ENCODE results near the gene FUT3.

The FUT3 gene

DNA sequence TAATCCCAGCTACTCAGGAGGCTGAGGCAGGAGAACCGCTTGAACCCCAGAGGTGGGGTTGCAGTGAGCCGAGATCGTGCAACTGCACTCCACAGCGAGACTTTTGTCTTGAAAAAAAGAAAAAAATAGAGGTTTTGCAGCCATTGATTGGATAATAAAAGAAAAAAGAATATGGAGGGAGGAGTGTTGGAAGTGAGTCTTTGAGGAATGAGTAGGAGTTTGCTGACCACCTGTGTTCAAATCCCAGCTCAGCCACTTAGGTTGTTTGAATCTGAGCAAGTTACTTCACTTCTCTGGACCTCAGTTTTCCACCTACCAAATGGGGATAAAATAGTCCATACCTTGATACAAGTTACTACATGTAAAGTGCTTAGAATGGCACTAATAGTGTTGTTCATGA lies 40.1 kb downstream of the FUT3 start:
- no peak overlapping the region for H3K9ac ChIP-seq (ENCODE audit: low read depth, low read length, poor library complexity, severe bottlenecking)
- H3K4me2 ChIP-seq (ENCODE audit: low read depth, low read length, poor library complexity, severe bottlenecking), result no peak overlapping the region
- H3K9me2 ChIP-seq (replicated peaks; ENCODE audit: low read depth, low read length), result no peaks in the 10 kb centered on the region
- H3F3A ChIP-seq (ENCODE audit: low read depth), result no peaks in the 10 kb centered on the region
- TF ChIP-seq, protein P1, sequence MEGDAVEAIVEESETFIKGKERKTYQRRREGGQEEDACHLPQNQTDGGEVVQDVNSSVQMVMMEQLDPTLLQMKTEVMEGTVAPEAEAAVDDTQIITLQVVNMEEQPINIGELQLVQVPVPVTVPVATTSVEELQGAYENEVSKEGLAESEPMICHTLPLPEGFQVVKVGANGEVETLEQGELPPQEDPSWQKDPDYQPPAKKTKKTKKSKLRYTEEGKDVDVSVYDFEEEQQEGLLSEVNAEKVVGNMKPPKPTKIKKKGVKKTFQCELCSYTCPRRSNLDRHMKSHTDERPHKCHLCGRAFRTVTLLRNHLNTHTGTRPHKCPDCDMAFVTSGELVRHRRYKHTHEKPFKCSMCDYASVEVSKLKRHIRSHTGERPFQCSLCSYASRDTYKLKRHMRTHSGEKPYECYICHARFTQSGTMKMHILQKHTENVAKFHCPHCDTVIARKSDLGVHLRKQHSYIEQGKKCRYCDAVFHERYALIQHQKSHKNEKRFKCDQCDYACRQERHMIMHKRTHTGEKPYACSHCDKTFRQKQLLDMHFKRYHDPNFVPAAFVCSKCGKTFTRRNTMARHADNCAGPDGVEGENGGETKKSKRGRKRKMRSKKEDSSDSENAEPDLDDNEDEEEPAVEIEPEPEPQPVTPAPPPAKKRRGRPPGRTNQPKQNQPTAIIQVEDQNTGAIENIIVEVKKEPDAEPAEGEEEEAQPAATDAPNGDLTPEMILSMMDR (conservative IDR thresholded peaks at IDR 0.05; ENCODE audit: low read length), result no peak
- no peak for TF ChIP-seq EZH2phosphoT487 (IDR thresholded peaks at IDR 0.05; ENCODE audit: borderline replicate concordance)
- no peaks in the 10 kb centered on the region for H3K27me3 ChIP-seq (ENCODE audit: insufficient read depth, low read length, poor library complexity, severe bottlenecking)
- H3K4me3 ChIP-seq (ENCODE audit: low read length, poor library complexity, severe bottlenecking), result no peak overlapping the region
- H2AFZ ChIP-seq (ENCODE audit: low read length), result no peak overlapping the region
- no peaks in the 10 kb centered on the region for H3K36me3 ChIP-seq (ENCODE audit: insufficient read depth, low read length)
- H4K20me1 ChIP-seq (ENCODE audit: insufficient read depth, low read length, poor library complexity, severe bottlenecking), result no peaks in the 10 kb centered on the region
- H3K9me3 ChIP-seq (ENCODE audit: insufficient read depth, low read depth, low read length), result no peaks in the 10 kb centered on the region
- no peaks in the 10 kb centered on the region for H3K79me2 ChIP-seq (ENCODE audit: insufficient read depth, low read length)
- H3K4me1 ChIP-seq (ENCODE audit: insufficient read depth, low read length, poor library complexity, severe bottlenecking), result no peaks in the 10 kb centered on the region

DNA sequence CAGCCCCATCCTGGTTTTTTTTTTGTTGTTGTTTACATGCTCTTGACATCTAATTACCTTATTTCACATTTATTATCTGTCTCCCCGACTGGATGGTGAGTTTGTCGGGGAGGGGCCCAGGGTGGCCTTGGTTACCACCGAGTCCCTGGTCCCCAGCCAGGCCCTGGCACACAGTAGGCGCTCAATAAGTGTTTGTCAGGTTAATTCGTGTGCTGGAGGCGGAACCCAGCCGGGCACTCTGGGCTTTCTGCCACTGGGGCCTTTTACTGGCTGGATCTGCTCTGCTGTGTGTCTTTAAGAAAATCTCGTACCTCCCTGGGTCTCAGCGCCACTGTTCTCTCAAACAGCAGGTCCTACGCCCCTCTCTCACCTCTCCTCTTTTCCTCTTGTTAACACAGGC lies 41.8 kb downstream of the FUT3 start:
- no peak overlapping the region for H3K4me2 ChIP-seq (ENCODE audit: low read depth, low read length, poor library complexity, severe bottlenecking)
- H3K79me2 ChIP-seq (ENCODE audit: insufficient read depth, low read length), result no peaks in the 10 kb centered on the region
- no peaks in the 10 kb centered on the region for H3K9me3 ChIP-seq (ENCODE audit: insufficient read depth, low read depth, low read length)
- H2AFZ ChIP-seq (ENCODE audit: low read length), result no peak overlapping the region
- H3F3A ChIP-seq (ENCODE audit: low read depth), result no peaks in the 10 kb centered on the region
- no peaks in the 10 kb centered on the region for H3K27me3 ChIP-seq (ENCODE audit: insufficient read depth, low read length, poor library complexity, severe bottlenecking)
- H4K20me1 ChIP-seq (ENCODE audit: insufficient read depth, low read length, poor library complexity, severe bottlenecking), result no peaks in the 10 kb centered on the region
- no peaks in the 10 kb centered on the region for H3K36me3 ChIP-seq (ENCODE audit: insufficient read depth, low read length)
- H3K9ac ChIP-seq (ENCODE audit: low read depth, low read length, poor library complexity, severe bottlenecking), result no peak overlapping the region
- TF ChIP-seq, protein P1 (conservative IDR thresholded peaks at IDR 0.05; ENCODE audit: low read length), result no peak
- TF ChIP-seq EZH2phosphoT487 (IDR thresholded peaks at IDR 0.05; ENCODE audit: borderline replicate concordance), result no peak
- H3K4me1 ChIP-seq (ENCODE audit: insufficient read depth, low read length, poor library complexity, severe bottlenecking), result no peaks in the 10 kb centered on the region
- H3K9me2 ChIP-seq (replicated peaks; ENCODE audit: low read depth, low read length), result no peaks in the 10 kb centered on the region
- H3K4me3 ChIP-seq (ENCODE audit: low read length, poor library complexity, severe bottlenecking), result no peak overlapping the region

DNA sequence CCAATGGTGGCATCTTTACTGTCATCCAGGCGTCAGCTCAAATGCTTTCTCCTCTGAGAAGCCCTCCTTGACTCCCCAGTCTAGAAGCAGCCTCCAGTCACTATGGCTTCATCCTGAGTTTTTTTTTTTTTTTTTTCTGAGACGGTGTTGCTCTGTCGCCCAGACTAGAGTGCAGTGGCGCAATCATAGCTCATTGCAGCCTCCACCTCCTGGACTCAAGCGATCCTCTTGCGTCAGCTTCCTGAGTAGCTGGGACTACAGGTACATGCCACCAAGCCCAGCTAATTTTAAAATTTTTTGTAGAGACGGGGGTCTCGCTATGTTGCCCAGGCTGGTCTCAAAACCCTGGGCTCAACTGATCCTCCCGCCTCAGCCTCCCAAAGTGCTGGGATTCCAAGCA lies 42.2 kb downstream of the FUT3 start:
- Histone ChIP-seq H3K4me2 (ENCODE audit: low read depth, low read length, poor library complexity, severe bottlenecking) (no peak overlapping the region), H3K79me2 (ENCODE audit: insufficient read depth, low read length) (no peaks in the 10 kb centered on the region), H3K4me3 (ENCODE audit: low read length, poor library complexity, severe bottlenecking) (no peak overlapping the region), H4K20me1 (ENCODE audit: insufficient read depth, low read length, poor library complexity, severe bottlenecking) (no peaks in the 10 kb centered on the region), H3K9ac (ENCODE audit: low read depth, low read length, poor library complexity, severe bottlenecking) (no peak overlapping the region), H3K9me3 (ENCODE audit: insufficient read depth, low read depth, low read length) (no peaks in the 10 kb centered on the region), H3K9me2 (replicated peaks; ENCODE audit: low read depth, low read length) (no peaks in the 10 kb centered on the region), H3F3A (ENCODE audit: low read depth) (no peaks in the 10 kb centered on the region), H2AFZ (ENCODE audit: low read length) (no peak overlapping the region), H3K4me1 (ENCODE audit: insufficient read depth, low read length, poor library complexity, severe bottlenecking) (no peaks in the 10 kb centered on the region), H3K36me3 (ENCODE audit: insufficient read depth, low read length) (no peaks in the 10 kb centered on the region), H3K27me3 (ENCODE audit: insufficient read depth, low read length, poor library complexity, severe bottlenecking) (no peaks in the 10 kb centered on the region)
- no peak for TF ChIP-seq EZH2phosphoT487 (IDR thresholded peaks at IDR 0.05; ENCODE audit: borderline replicate concordance)
- TF ChIP-seq, protein P1 (conservative IDR thresholded peaks at IDR 0.05; ENCODE audit: low read length), result no peak
